Spinal cord (tissue), 10 donors: ENCODE measurements around the gene HOXA7. TPM values are rescaled to one million over a fixed set of nuclear protein-coding genes. Genes with fewer than 3 reads are reported as not detected.

Experiments used
- DNase-seq, 6 donors: peaks; one replicate each; pipeline versions ENCODE4 v3.0.0 to v3.0.0-alpha.2; 2013 to 2015; ENCODE audit warnings: low spot score in 6 of 6, low read depth in 4 of 6
- H3K27ac ChIP-seq: one replicate; pipeline ENCODE4 v1.5.1; 2013; ENCODE audit warnings: low read depth, low read length, control low read depth
- H3K27me3 ChIP-seq: one replicate; pipeline ENCODE4 v1.6.1; 2013; ENCODE audit warnings: low read length; ENCODE audit not compliant: control insufficient read depth, insufficient read depth
- H3K36me3 ChIP-seq: one replicate; pipeline ENCODE4 v1.6.1; 2013; ENCODE audit warnings: low read length; ENCODE audit not compliant: control insufficient read depth, insufficient read depth
- H3K4me1 ChIP-seq: one replicate; pipeline ENCODE4 v1.6.1; 2013; ENCODE audit warnings: low read length; ENCODE audit not compliant: control insufficient read depth, insufficient read depth
- H3K4me3 ChIP-seq: one replicate; pipeline ENCODE4 v1.5.1; 2013; ENCODE audit warnings: low read depth, low read length, control low read depth
- H3K9me3 ChIP-seq: one replicate; pipeline ENCODE4 v1.6.1; 2013; ENCODE audit warnings: low read length; ENCODE audit not compliant: control insufficient read depth, insufficient read depth
- WGBS: methylation state at CpG from one replicate; pipeline ENCODE4 v1.1.5; 2013; ENCODE audit warnings: missing lambda C conversion rate; ENCODE audit not compliant: insufficient coverage; 5-methylcytosine and 5-hydroxymethylcytosine counted together
- polyA plus RNA-seq, 2 donors: library from polyadenylated mRNA; unstranded; fragments of 120-200 nt; gene quantifications; one replicate each; pipeline ENCODE4 v1.2.1, GENCODE V29; 2013; ENCODE audit not compliant: insufficient read length in 2 of 2
- total RNA-seq, 2 donors: library from RNA; depleted of rRNA in 1 of 2; stranded (reverse); fragments of 120-200 nt in 1 of 2; fragments of >200 nt in 1 of 2; gene quantifications; one replicate each; pipeline versions ENCODE4 v1.2.3 to v1.2.4, GENCODE V29; 2013 to 2014
- donor health status: healthy.

HOXA7 gene
- total and polyA plus RNA-seq, 4 donors, result 9.6 to 111 (median 52.1) TPM

- no peak for DNase-seq
- Histone ChIP-seq H3K4me3 (peak overlapping the region; percentile 24), H3K27me3 (peaks cover 100% of the 10 kb centered on the region), H3K36me3 (no peaks in the 10 kb centered on the region), H3K27ac (peak overlapping the region; percentile 57), H3K9me3 (no peaks in the 10 kb centered on the region), H3K4me1 (peaks cover 67% of the 10 kb centered on the region)
- WGBS, result 2% methylated on average over 45 of the region's 46 CpGs
Measured at GRCh38 chr7:27187475-27188385, 31.3 kb upstream of the HOXA7 start.

GRCh38 chr7:27186668-27187474 lies 30.4 kb upstream of the HOXA7 start:
- 33% methylated on average over 1 of the region's 4 CpGs for WGBS
- Histone ChIP-seq H3K4me3 (peak overlapping the region; percentile 53), H3K36me3 (no peaks in the 10 kb centered on the region), H3K27ac (peak overlapping the region; percentile 83), H3K9me3 (no peaks in the 10 kb centered on the region), H3K4me1 (peaks cover 64% of the 10 kb centered on the region), H3K27me3 (peaks cover 100% of the 10 kb centered on the region)
- DNase-seq, result peak in 1 of 6 donors; percentile 34

- H3K36me3 ChIP-seq, result no peaks in the 10 kb centered on the region
- H3K27me3 ChIP-seq, result peaks cover 99% of the 10 kb centered on the region
- peak overlapping the region; percentile 53 for H3K4me3 ChIP-seq
- no peak for DNase-seq
- H3K4me1 ChIP-seq, result peaks cover 62% of the 10 kb centered on the region
- peak overlapping the region; percentile 83 for H3K27ac ChIP-seq
- no peaks in the 10 kb centered on the region for H3K9me3 ChIP-seq
- WGBS, result 6% methylated on average over 22 of the region's 24 CpGs
Measured at GRCh38 chr7:27185854-27186667, 29.6 kb upstream of the HOXA7 start.

- peak in 1 of 6 donors; percentile 53 for DNase-seq
- H3K36me3 ChIP-seq, result no peaks in the 10 kb centered on the region
- 4% methylated on average over 37 of the region's 43 CpGs for WGBS
- peaks cover 99% of the 10 kb centered on the region for H3K27me3 ChIP-seq
- peak within 1 kb of the TSS; percentile 83 for H3K27ac ChIP-seq
- H3K4me1 ChIP-seq, result peaks cover 68% of the 10 kb centered on the region
- H3K4me3 ChIP-seq, result peak within 1 kb of the TSS; percentile 53
- H3K9me3 ChIP-seq, result no peaks in the 10 kb centered on the region
Measured at GRCh38 chr7:27185013-27185853, 28.8 kb upstream of the HOXA7 start, which contains the start of gene HOXA11. Gene HOXA11 (minus strand): TSS chr7:27185232. CDS start chr7:27185144, 88 bp downstream.

- H3K27me3 ChIP-seq, result peaks cover 99% of the 10 kb centered on the region
- DNase-seq, result peak in 1 of 6 donors; percentile 58
- no peaks in the 10 kb centered on the region for H3K36me3 ChIP-seq
- H3K27ac ChIP-seq, result peak overlapping the region; percentile 81
- WGBS, result under 1% methylated on average over 72 of the region's 72 CpGs
- no peaks in the 10 kb centered on the region for H3K9me3 ChIP-seq
- peaks cover 72% of the 10 kb centered on the region for H3K4me1 ChIP-seq
- peak overlapping the region; percentile 53 for H3K4me3 ChIP-seq
Measured at GRCh38 chr7:27184337-27185012, 28.0 kb upstream of the HOXA7 start.

GRCh38 chr7:27183682-27184336 lies 27.3 kb upstream of the HOXA7 start:
- H3K27me3 ChIP-seq, result peaks cover 99% of the 10 kb centered on the region
- H3K36me3 ChIP-seq, result no peaks in the 10 kb centered on the region
- WGBS, result 3% methylated on average over 19 of the region's 30 CpGs
- peak overlapping the region; percentile 81 for H3K27ac ChIP-seq
- peak in 1 of 6 donors; percentile 60 for DNase-seq
- no peaks in the 10 kb centered on the region for H3K9me3 ChIP-seq
- peaks cover 70% of the 10 kb centered on the region for H3K4me1 ChIP-seq
- H3K4me3 ChIP-seq, result peak overlapping the region; percentile 53

GRCh38 chr7:27182861-27183681 lies 26.6 kb upstream of the HOXA7 start:
- 6% methylated on average over 34 of the region's 39 CpGs for WGBS
- peak overlapping the region; percentile 53 for H3K4me3 ChIP-seq
- H3K27me3 ChIP-seq, result peaks cover 99% of the 10 kb centered on the region
- DNase-seq, result no peak
- H3K27ac ChIP-seq, result peak overlapping the region; percentile 81
- H3K9me3 ChIP-seq, result no peaks in the 10 kb centered on the region
- H3K36me3 ChIP-seq, result no peaks in the 10 kb centered on the region
- H3K4me1 ChIP-seq, result peaks cover 62% of the 10 kb centered on the region
